GM23338 (cell line): Measurements from ENCODE around the gene USH2A. TPM values are rescaled to one million over a fixed set of nuclear protein-coding genes. Genes with fewer than 3 reads are reported as not detected.

Source experiments
- ATAC-seq: fragments of 200-7000 bp; cut with Tn5 transposase; 3 replicates; pipeline ENCODE4 v1.9.1; 2020
- DNase-seq: peaks from one replicate; pipeline ENCODE4 v3.0.0-alpha.2; 2015; ENCODE audit warnings: low spot score
- H2AFZ ChIP-seq: fragments of 200-600 bp; sonication (generic); 2 replicates; pipeline ENCODE4 v1.8.0; 2016; ENCODE audit warnings: antibody characterized with exemption, mild to moderate bottlenecking, moderate library complexity
- H3F3A ChIP-seq: fragments of 200-600 bp; sonication (generic); replicated peaks from 2 replicates; pipeline ENCODE4 v1.8.0; 2017; ENCODE audit warnings: antibody characterized with exemption, mixed run types, low read depth
- H3K27ac ChIP-seq: fragments of 200-600 bp; sonication (generic); 2 replicates; pipeline ENCODE4 v1.6.1; 2016; ENCODE audit warnings: low read depth
- H3K27me3 ChIP-seq: fragments of 200-600 bp; sonication (generic); 2 replicates; pipeline ENCODE4 v1.8.0; 2016; ENCODE audit warnings: mild to moderate bottlenecking, mixed run types, moderate library complexity; ENCODE audit not compliant: insufficient read depth
- H3K36me3 ChIP-seq: fragments of 200-600 bp; sonication (generic); 2 replicates; pipeline ENCODE4 v1.8.0; 2016; ENCODE audit warnings: mild to moderate bottlenecking; ENCODE audit not compliant: insufficient read depth
- H3K4me1 ChIP-seq: fragments of 200-600 bp; sonication (generic); 2 replicates; pipeline ENCODE4 v1.8.0; 2016; ENCODE audit warnings: mild to moderate bottlenecking, moderate library complexity; ENCODE audit not compliant: insufficient read depth
- H3K4me2 ChIP-seq: fragments of 200-600 bp; sonication (generic); 2 replicates; pipeline ENCODE4 v1.7.1; 2017; ENCODE audit warnings: mixed run types
- H3K4me3 ChIP-seq: fragments of 200-600 bp; sonication (generic); 2 replicates; pipeline ENCODE4 v1.6.1; 2016; ENCODE audit warnings: mixed run types
- H3K79me2 ChIP-seq: fragments of 200-600 bp; sonication (generic); replicated peaks from 2 replicates; pipeline ENCODE4 v1.8.0; 2017; ENCODE audit warnings: mild to moderate bottlenecking; ENCODE audit not compliant: insufficient read depth
- H3K9me2 ChIP-seq: fragments of 200-600 bp; sonication (generic); 2 replicates; pipeline ENCODE4 v1.8.0; 2017; ENCODE audit not compliant: insufficient read depth
- H4K20me1 ChIP-seq: fragments of 200-600 bp; sonication (generic); replicated peaks from 2 replicates; pipeline ENCODE4 v1.8.0; 2017; ENCODE audit warnings: mild to moderate bottlenecking; ENCODE audit not compliant: insufficient read depth
- H3K27ac Mint-ChIP-seq: 2 replicates; pipeline ENCODE4 v1.8.0; 2020; ENCODE audit warnings: inconsistent platforms, mild to moderate bottlenecking, moderate library complexity, mixed read lengths
- H3K27me3 Mint-ChIP-seq: 3 replicates; pipeline ENCODE4 v1.8.0; 2022; ENCODE audit warnings: low read depth, mild to moderate bottlenecking, moderate library complexity, mixed read lengths, inconsistent platforms; ENCODE audit not compliant: insufficient read depth, poor library complexity
- H3K36me3 Mint-ChIP-seq: 3 replicates; pipeline ENCODE4 v1.8.0; 2021; ENCODE audit warnings: low read depth, mild to moderate bottlenecking, inconsistent platforms, moderate library complexity, mixed read lengths
- H3K4me1 Mint-ChIP-seq: 3 replicates; pipeline ENCODE4 v1.8.0; 2020; ENCODE audit warnings: mild to moderate bottlenecking, inconsistent platforms, mixed read lengths
- H3K4me3 Mint-ChIP-seq: 3 replicates; pipeline ENCODE4 v1.8.0; 2021; ENCODE audit warnings: moderate library complexity, mild to moderate bottlenecking, inconsistent platforms, mixed read lengths
- H3K9me3 Mint-ChIP-seq: 3 replicates; pipeline ENCODE4 v1.8.0; 2020; ENCODE audit warnings: moderate library complexity, mild to moderate bottlenecking, inconsistent platforms, mixed read lengths
- ETS1 ChIP-seq: IDR thresholded peaks from 2 replicates; pipeline ENCODE4 v1.6.1; 2016; ENCODE audit warnings: antibody characterized with exemption
- EZH2 ChIP-seq: fragments of 200-600 bp; sonication (generic); IDR thresholded peaks from one replicate; pipeline ENCODE4 v1.8.0; 2017; ENCODE audit warnings: antibody characterized with exemption, mild to moderate bottlenecking, low read depth; ENCODE audit not compliant: unreplicated experiment
- EZH2phosphoT487 ChIP-seq: fragments of 200-600 bp; sonication (generic); IDR thresholded peaks from one replicate; pipeline ENCODE4 v1.8.1; 2018; ENCODE audit warnings: antibody characterized with exemption; ENCODE audit not compliant: unreplicated experiment
- NANOG ChIP-seq: IDR thresholded peaks from 2 replicates; pipeline ENCODE4 v1.6.1; 2016; ENCODE audit warnings: antibody characterized with exemption, borderline replicate concordance
- POLR2AphosphoS5 ChIP-seq: IDR thresholded peaks from 2 replicates; pipeline ENCODE4 v1.6.1; 2016; ENCODE audit warnings: antibody characterized with exemption, low read depth
- REST ChIP-seq: IDR thresholded peaks from one replicate; pipeline ENCODE4 v1.6.1; 2018; ENCODE audit warnings: antibody characterized with exemption; ENCODE audit not compliant: unreplicated experiment
- ZNF462 ChIP-seq: fragments of 250-450 bp; sonication (Bioruptor Pico); IDR thresholded peaks from 2 replicates; pipeline ENCODE4 v1.5.0; 2020; ENCODE audit warnings: mild to moderate bottlenecking, moderate library complexity
- polyA plus RNA-seq: library from polyadenylated mRNA; unstranded; fragments of >200 nt; fragmentation: Nextera tagmentation; extraction: Ambion mirVana; gene quantifications from 2 replicates; pipeline ENCODE4 v1.2.1, GENCODE V29; 2016
- total RNA-seq: library from RNA; depleted of rRNA; stranded (reverse); fragments of >200 nt; shearing (Covaris generic); gene quantifications from 2 replicates; pipeline ENCODE4 v1.2.3, GENCODE V29; 2014

USH2A gene
- total and polyA plus RNA-seq, 2 experiments from 2014 or later: 0.03 TPM

GRCh38 chr1:216047811-216048572 is 375.3 kb downstream of the USH2A start:
- DNase-seq (no peak), ATAC-seq (no peak)
- Histone ChIP-seq H3K9me2 (no peaks in the 10 kb centered on the region; the same call in 1 of the 2 replicates), H3K27ac (no peak overlapping the region), H3K79me2 (no peaks in the 10 kb centered on the region), H4K20me1 (no peaks in the 10 kb centered on the region), H3K27me3 (no peaks in the 10 kb centered on the region), H2AFZ (peak overlapping the region; percentile 54; the same call in 1 of the 2 replicates), H3F3A (no peaks in the 10 kb centered on the region), H3K4me1 (no peaks in the 10 kb centered on the region), H3K4me2 (no peak overlapping the region), H3K36me3 (no peaks in the 10 kb centered on the region), H3K4me3 (no peak overlapping the region)
- Mint-ChIP-seq H3K4me1 (no peaks in the 10 kb centered on the region), H3K9me3 (no peaks in the 10 kb centered on the region), H3K4me3 (no peak overlapping the region), H3K36me3 (no peaks in the 10 kb centered on the region), H3K27ac (no peak overlapping the region), H3K27me3 (no peaks in the 10 kb centered on the region)
- no peak for TF ChIP-seq POLR2AphosphoS5
- TF ChIP-seq EZH2phosphoT487: no peak
- no peak for TF ChIP-seq ETS1
- no peak for TF ChIP-seq EZH2
- TF ChIP-seq NANOG: no peak
- no peak for TF ChIP-seq ZNF462 (CRISPR knock-in tag)
- TF ChIP-seq REST: no peak
